ENCODE results near the gene PRKAR1A. TPM values are rescaled to one million over a fixed set of nuclear protein-coding genes. Genes with fewer than 3 reads are reported as not detected.

The PRKAR1A gene
- total and polyA plus RNA-seq, 12 donors = 170 to 1,378 (median 783) TPM

DNA sequence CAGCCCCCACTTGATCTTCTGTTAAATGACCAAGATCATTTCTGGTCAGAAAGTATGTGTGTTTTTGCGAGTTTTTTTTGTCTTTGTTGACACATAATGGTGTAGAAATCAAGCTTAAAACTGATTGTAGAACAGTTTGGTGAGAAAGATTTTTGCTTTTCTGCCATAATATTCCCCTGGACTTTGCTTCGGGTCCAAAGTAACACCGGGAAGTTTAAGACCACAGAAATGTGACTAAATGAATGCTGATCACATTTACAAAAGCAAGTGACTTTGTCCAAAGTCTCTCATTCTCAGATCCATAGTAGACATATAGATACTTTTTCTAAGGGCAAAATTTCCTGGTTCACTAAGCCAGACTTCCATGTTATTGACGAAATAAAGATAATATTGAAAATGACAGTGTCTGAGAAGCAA is 86.3 kb downstream of the PRKAR1A start:
- intact Hi-C loops (cut with DNase I) = loop anchor here in 3 of 10 donors (5.0 to 10.0 kb wide), 3 partner anchors 64 to 134 kb away; no protein-coding TSS in a partner anchor
- no peak for TF ChIP-seq CTCF (IDR thresholded peaks at IDR 0.05)
- no peak for DNase-seq
- H3K9me3 ChIP-seq = no peaks in the 10 kb centered on the region
- WGBS, 2 donors = 86 to 98% methylated on average over 4 of the region's 4 CpGs
- H3K4me1 ChIP-seq = peaks cover 0 to 81% (median 25%) of the 10 kb centered on the region in 9 donors
- H3K36me3 ChIP-seq = peaks cover 0 to 8% (median 0%) of the 10 kb centered on the region in 9 donors
- H3K27ac ChIP-seq = peak overlapping the region in 4 of 10 donors; percentile 81 to 96 (median 86)
- H3K4me3 ChIP-seq = peak overlapping the region in 7 of 10 donors; percentile 64 to 84 (median 76)
- H3K27me3 ChIP-seq = peaks cover 0 to 41% (median 0%) of the 10 kb centered on the region in 7 donors
- ATAC-seq = no peak

DNA sequence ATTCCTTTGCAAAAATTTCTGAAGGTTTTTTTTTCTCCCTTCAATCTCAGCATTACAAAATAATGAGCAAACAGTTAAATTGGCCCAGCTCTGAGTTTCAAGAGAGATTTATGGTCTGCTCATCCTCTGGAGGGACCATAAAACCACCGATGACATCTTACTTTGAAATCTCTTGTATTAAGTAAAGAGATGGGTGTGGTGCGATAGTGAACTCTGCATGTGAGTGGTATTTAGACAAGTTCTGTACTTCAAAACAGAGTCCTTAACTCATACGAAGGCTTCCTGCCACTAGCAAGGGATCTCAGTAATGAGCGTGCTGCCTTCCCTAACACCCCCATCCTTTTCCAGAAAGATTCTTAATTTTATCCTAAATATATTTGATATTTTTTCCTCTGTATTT is 86.9 kb downstream of the PRKAR1A start:
- 47 to 66% methylated on average over 4 of the region's 4 CpGs for WGBS, 2 donors
- Histone ChIP-seq H3K4me3 (peak overlapping the region in 9 of 10 donors; percentile 64 to 84 (median 70)), H3K9me3 (no peaks in the 10 kb centered on the region), H3K36me3 (peaks cover 0 to 8% (median 0%) of the 10 kb centered on the region in 9 donors), H3K4me1 (peaks cover 0 to 77% (median 25%) of the 10 kb centered on the region in 9 donors), H3K27me3 (peaks cover 0 to 41% (median 0%) of the 10 kb centered on the region in 7 donors), H3K27ac (peak overlapping the region in 7 of 10 donors; percentile 64 to 96 (median 85))
- intact Hi-C loops (cut with DNase I) = loop anchor here in 3 of 10 donors (5.0 to 10.0 kb wide), 3 partner anchors 64 to 134 kb away; no protein-coding TSS in a partner anchor
- ATAC-seq = no peak
- no peak for DNase-seq
- no peak for TF ChIP-seq CTCF (IDR thresholded peaks at IDR 0.05)

GRCh38 chr17:68599552-68600066 is 87.4 kb downstream of the PRKAR1A start:
- peak overlapping the region; percentile 50 to 96 (median 75) for H3K27ac ChIP-seq
- ATAC-seq (peak in 5 of 8 donors; percentile 2 to 27 (median 13)), DNase-seq (peak in 1 of 2 donors; percentile 15)
- no peaks in the 10 kb centered on the region for H3K9me3 ChIP-seq
- peak overlapping the region; percentile 51 to 84 (median 70) for H3K4me3 ChIP-seq
- no peak for TF ChIP-seq CTCF (IDR thresholded peaks at IDR 0.05)
- WGBS, 2 donors = 19 to 27% methylated on average over 18 of the region's 18 CpGs
- peaks cover 0 to 8% (median 0%) of the 10 kb centered on the region in 9 donors for H3K36me3 ChIP-seq
- H3K27me3 ChIP-seq = peaks cover 0 to 41% (median 0%) of the 10 kb centered on the region in 7 donors
- intact Hi-C loops (cut with DNase I) = loop anchor here in 3 of 10 donors (5.0 to 10.0 kb wide), 5 partner anchors 65 to 155 kb away; no protein-coding TSS in a partner anchor
- H3K4me1 ChIP-seq = peaks cover 0 to 72% (median 23%) of the 10 kb centered on the region in 9 donors

- peak overlapping the region; percentile 51 to 84 (median 70) for H3K4me3 ChIP-seq
- WGBS, 2 donors = 1 to 3% methylated on average over 87 to 88 of the region's 88 CpGs
- intact Hi-C loops (cut with DNase I) = loop anchor here in 2 of 10 donors (10.0 kb wide), 2 partner anchors 145 to 155 kb away; no protein-coding TSS in a partner anchor
- ATAC-seq (peak; percentile 35 to 85 (median 53)), DNase-seq (peak; percentile 24 to 55)
- peaks cover 0 to 8% (median 0%) of the 10 kb centered on the region in 9 donors for H3K36me3 ChIP-seq
- H3K4me1 ChIP-seq = peaks cover 0 to 70% (median 18%) of the 10 kb centered on the region in 9 donors
- H3K27ac ChIP-seq = peak overlapping the region; percentile 50 to 96 (median 75)
- no peaks in the 10 kb centered on the region for H3K9me3 ChIP-seq
- peaks cover 0 to 41% (median 0%) of the 10 kb centered on the region in 7 donors for H3K27me3 ChIP-seq
- peak in 7 of 9 donors; percentile 11 to 61 (median 35) for TF ChIP-seq CTCF (IDR thresholded peaks at IDR 0.05)
Observed at GRCh38 chr17:68600067-68600930, 88.1 kb downstream of the PRKAR1A start.
